Subcutaneous adipose tissue (tissue), 4 donors: Measurements from ENCODE around the gene CGB8. TPM values are rescaled to one million over a fixed set of nuclear protein-coding genes. Genes with fewer than 3 reads are reported as not detected.

Source experiments
- CTCF ChIP-seq: fragments of 450-650 bp; IDR thresholded peaks from one replicate; pipeline ENCODE4 v1.5.1; 2016; ENCODE audit warnings: low read depth, mild to moderate bottlenecking, control low read depth, antibody characterized with exemption, moderate library complexity
- small RNA-seq: library from RNA; depleted of rRNA; stranded (forward); fragments of <200 nt; gene quantifications from one replicate; pipeline ENCODE3, GENCODE V24; 2016
- total RNA-seq, 4 donors: library from RNA; depleted of rRNA; stranded (reverse); fragments of >200 nt; gene quantifications; one replicate each; pipeline ENCODE4 v1.1.0, GENCODE V29; 2016

CGB8 gene
- total RNA-seq, 4 donors from 2014 or later, result not detected

- TF ChIP-seq CTCF, result no peak
Measured at GRCh38 chr19:48997972-48998371, 50.9 kb downstream of the CGB8 start.

Small RNAs within 50 kb of the gene (small RNA-seq; reads per million reads assigned to genes)
- gene MIR6798 (not detected), gene RN7SL708P (not detected)

Other genes starting within 250 kb of the CGB8 start
- gene BCAT2, start 238.1 kb downstream of the CGB8 start, total RNA-seq, result 10 to 100 TPM; 25.4 to 71.6 (median 40.1) TPM
- 10 to 100 TPM in 3 of 4 donors, 1 to 10 TPM in 1; 6.4 to 19.0 (median 13.8) TPM for gene HSD17B14, start 212.6 kb downstream of the CGB8 start, total RNA-seq
- gene PLEKHA4, start 180.5 kb downstream of the CGB8 start, total RNA-seq, result 10 to 100 TPM in 1 of 4 donors, 1 to 10 TPM in 3; 5.7 to 27.3 (median 8.5) TPM
- gene PPP1R15A, start 176.7 kb downstream of the CGB8 start, total RNA-seq, result 10 to 100 TPM; 30.5 to 81.7 (median 48.3) TPM
- gene TULP2, start 150.4 kb downstream of the CGB8 start, total RNA-seq, result under 1 TPM in 1 of 4 donors, not detected in 3; 0.22 TPM
- gene NUCB1, start 148.8 kb downstream of the CGB8 start, total RNA-seq, result 100 to 1,000 TPM; 128 to 480 (median 313) TPM
- gene DHDH, start 115.4 kb downstream of the CGB8 start, total RNA-seq, result 1 to 10 TPM in 1 of 4 donors, not detected in 3; 1.1 TPM
- 10 to 100 TPM; 21.0 to 37.2 (median 31.2) TPM for gene BAX, start 94.2 kb downstream of the CGB8 start, total RNA-seq
- gene FTL, start 83.8 kb downstream of the CGB8 start, total RNA-seq, result over 10,000 TPM in 3 of 4 donors, 1,000 to 10,000 TPM in 1; 7,770 to 28,830 (median 13,714) TPM
- gene GYS1, start 55.8 kb downstream of the CGB8 start, total RNA-seq, result 10 to 100 TPM; 15.1 to 86.3 (median 34.5) TPM
- 10 to 100 TPM; 34.3 to 62.5 (median 49.4) TPM for gene RUVBL2, start 55.2 kb downstream of the CGB8 start, total RNA-seq
- not detected for gene LHB, start 32.0 kb downstream of the CGB8 start, total RNA-seq
- gene CGB3, start 24.8 kb downstream of the CGB8 start, total RNA-seq, result not detected
- not detected for gene CGB2, start 17.2 kb downstream of the CGB8 start, total RNA-seq
- gene CGB1, start 12.2 kb downstream of the CGB8 start, total RNA-seq, result not detected
- not detected for gene CGB5, start 5.3 kb downstream of the CGB8 start, total RNA-seq
- gene CGB7, start 8.6 kb upstream of the CGB8 start, total RNA-seq, result 1 to 10 TPM in 1 of 4 donors, not detected in 3; 1.3 TPM
- not detected for gene NTF4, start 15.7 kb upstream of the CGB8 start, total RNA-seq
- gene KCNA7, start 23.6 kb upstream of the CGB8 start, total RNA-seq, result not detected
- gene SNRNP70, start 36.3 kb upstream of the CGB8 start, total RNA-seq, result 100 to 1,000 TPM; 122 to 164 (median 152) TPM
- gene LIN7B, start 65.3 kb upstream of the CGB8 start, total RNA-seq, result 1 to 10 TPM in 3 of 4 donors, not detected in 1; 6.6 to 9.0 (median 7.1) TPM
- gene C19orf73, start 70.0 kb upstream of the CGB8 start, total RNA-seq, result 1 to 10 TPM in 3 of 4 donors, not detected in 1; 1.1 to 6.5 (median 1.5) TPM
- gene PPFIA3, start 70.4 kb upstream of the CGB8 start, total RNA-seq, result 1 to 10 TPM in 3 of 4 donors, under 1 TPM in 1; 0.68 to 5.7 (median 2.4) TPM
- 1 to 10 TPM in 2 of 4 donors, under 1 TPM in 2; 0.49 to 3.8 (median 1.7) TPM for gene HRC, start 106.3 kb upstream of the CGB8 start, total RNA-seq
- gene TRPM4, start 108.7 kb upstream of the CGB8 start, total RNA-seq, result 10 to 100 TPM in 3 of 4 donors, 1 to 10 TPM in 1; 6.5 to 25.8 (median 11.8) TPM